Left ventricle myocardium inferior (tissue), 1 donor: Measurements from ENCODE around the gene TBL1X. TPM values are rescaled to one million over a fixed set of nuclear protein-coding genes. Genes with fewer than 3 reads are reported as not detected.
A peak's percentile ranks its signal among the peaks of the same experiment; 100 is the strongest.

Experiments used
- DNase-seq: peaks from one replicate; pipeline ENCODE4 v3.0.0-alpha.2; 2020
- H3K27ac ChIP-seq: fragments of 200-600 bp; replicated peaks from 2 replicates; pipeline ENCODE4 v1.8.0; 2021
- H3K27me3 ChIP-seq: fragments of 200-600 bp; 2 replicates; pipeline ENCODE4 v1.8.0; 2021; ENCODE audit warnings: low read depth
- H3K36me3 ChIP-seq: fragments of 200-600 bp; 2 replicates; pipeline ENCODE4 v1.8.0; 2021
- H3K4me1 ChIP-seq: fragments of 200-600 bp; 2 replicates; pipeline ENCODE4 v1.8.0; 2021
- H3K4me3 ChIP-seq: fragments of 200-600 bp; 2 replicates; pipeline ENCODE4 v1.8.0; 2021; ENCODE audit warnings: mild to moderate bottlenecking, moderate library complexity
- H3K9me3 ChIP-seq: fragments of 200-600 bp; replicated peaks from 2 replicates; pipeline ENCODE4 v1.8.0; 2021
- intact Hi-C: fragments of 100-400 bp; cut with micrococcal nuclease; formaldehyde crosslinking; loops from one replicate; pipeline ENCODE4 v1.11.0; 2022
- total RNA-seq: library from RNA; stranded (reverse); fragmentation: NEBNext Ultra II Directional; extraction: Animal tissue kit (Norgen Biotek cat#: 25700); gene quantifications from one replicate; pipeline ENCODE4 v1.2.1, GENCODE V29; 2021
- TF ChIP-seq, protein P1 (sequence below): fragments of 200-600 bp; IDR thresholded peaks from 2 replicates; pipeline ENCODE4 v1.8.0; 2021; ENCODE audit warnings: antibody characterized with exemption, mild to moderate bottlenecking, borderline replicate concordance
- donor health status: DM: no; HTN: yes; CAD: no; lungs with severe emphysema.

The TBL1X gene
- total RNA-seq, 1 donor from 2014 or later: 9.4 TPM

DNA sequence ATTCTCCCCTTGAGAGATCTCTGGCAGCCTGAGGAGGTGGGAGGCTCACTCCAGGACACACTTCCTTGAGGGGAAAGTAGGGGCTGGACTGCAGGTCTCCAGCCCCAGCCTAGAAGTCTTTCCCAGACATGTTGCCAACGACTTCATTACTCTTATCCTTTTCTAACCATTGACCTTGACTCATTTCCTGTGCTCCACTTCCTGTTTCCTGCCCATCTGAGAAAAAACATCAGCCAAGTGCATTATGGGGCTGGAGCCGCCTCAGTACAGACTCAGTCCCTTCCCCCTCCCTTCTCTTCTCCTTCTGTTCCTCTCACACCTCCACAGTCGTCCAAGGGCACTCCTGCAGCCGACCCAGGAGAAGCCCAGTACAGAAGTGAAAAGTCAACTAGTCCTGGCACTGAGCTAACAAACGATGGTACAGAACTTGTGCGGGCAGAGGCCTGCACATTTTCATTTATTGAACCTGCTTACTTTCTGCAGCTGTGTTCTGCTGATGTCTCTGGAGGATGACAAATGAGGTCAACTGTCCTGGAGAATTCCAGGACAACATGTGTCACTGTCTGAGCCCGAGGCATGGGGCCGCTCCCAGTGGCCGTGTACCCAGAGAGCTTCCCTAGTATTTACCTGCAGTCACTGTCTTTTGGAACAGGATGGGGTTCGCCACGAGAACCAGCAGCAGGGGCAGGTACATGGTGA, 280.7 kb downstream of the TBL1X start:
- Histone ChIP-seq H3K9me3 (no peaks in the 10 kb centered on the region), H3K27ac (peak overlapping the region; percentile 74), H3K4me3 (no peak overlapping the region), H3K36me3 (no peaks in the 10 kb centered on the region), H3K4me1 (no peaks in the 10 kb centered on the region), H3K27me3 (no peaks in the 10 kb centered on the region)
- intact Hi-C loops: no loop called here
- TF ChIP-seq, protein P1, sequence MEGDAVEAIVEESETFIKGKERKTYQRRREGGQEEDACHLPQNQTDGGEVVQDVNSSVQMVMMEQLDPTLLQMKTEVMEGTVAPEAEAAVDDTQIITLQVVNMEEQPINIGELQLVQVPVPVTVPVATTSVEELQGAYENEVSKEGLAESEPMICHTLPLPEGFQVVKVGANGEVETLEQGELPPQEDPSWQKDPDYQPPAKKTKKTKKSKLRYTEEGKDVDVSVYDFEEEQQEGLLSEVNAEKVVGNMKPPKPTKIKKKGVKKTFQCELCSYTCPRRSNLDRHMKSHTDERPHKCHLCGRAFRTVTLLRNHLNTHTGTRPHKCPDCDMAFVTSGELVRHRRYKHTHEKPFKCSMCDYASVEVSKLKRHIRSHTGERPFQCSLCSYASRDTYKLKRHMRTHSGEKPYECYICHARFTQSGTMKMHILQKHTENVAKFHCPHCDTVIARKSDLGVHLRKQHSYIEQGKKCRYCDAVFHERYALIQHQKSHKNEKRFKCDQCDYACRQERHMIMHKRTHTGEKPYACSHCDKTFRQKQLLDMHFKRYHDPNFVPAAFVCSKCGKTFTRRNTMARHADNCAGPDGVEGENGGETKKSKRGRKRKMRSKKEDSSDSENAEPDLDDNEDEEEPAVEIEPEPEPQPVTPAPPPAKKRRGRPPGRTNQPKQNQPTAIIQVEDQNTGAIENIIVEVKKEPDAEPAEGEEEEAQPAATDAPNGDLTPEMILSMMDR: no peak
- no peak for DNase-seq

GRCh38 chrX:9746148-9746888, 281.5 kb downstream of the TBL1X start:
- Histone ChIP-seq H3K27ac (peak overlapping the region; percentile 74), H3K4me1 (no peaks in the 10 kb centered on the region), H3K4me3 (no peak overlapping the region), H3K36me3 (no peaks in the 10 kb centered on the region), H3K9me3 (no peaks in the 10 kb centered on the region), H3K27me3 (no peaks in the 10 kb centered on the region)
- TF ChIP-seq, protein P1: no peak
- intact Hi-C loops: no loop called here
- no peak for DNase-seq

DNA sequence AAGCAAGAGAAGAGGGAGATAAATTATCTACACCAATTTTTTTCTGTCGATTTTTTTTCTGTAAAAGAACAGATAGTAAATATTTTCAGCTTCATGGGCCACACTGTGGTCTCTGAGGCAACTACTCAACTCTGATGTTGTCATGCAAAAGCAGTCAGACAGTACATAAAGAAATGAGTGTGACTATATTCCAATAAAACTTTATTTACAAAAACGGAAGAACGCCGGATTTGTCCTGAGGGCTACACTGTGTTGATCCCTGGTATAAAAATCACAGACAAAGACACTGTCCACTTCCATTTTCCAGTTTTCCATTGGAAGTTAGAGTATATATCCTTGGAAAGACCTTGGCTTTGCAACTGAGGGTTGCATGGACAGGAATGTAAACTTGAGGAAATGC, 282.8 kb downstream of the TBL1X start:
- intact Hi-C loops: no loop called here
- H3K27ac ChIP-seq: no peak overlapping the region
- no peak overlapping the region for H3K4me3 ChIP-seq
- no peaks in the 10 kb centered on the region for H3K27me3 ChIP-seq
- TF ChIP-seq, protein P1: no peak
- no peaks in the 10 kb centered on the region for H3K4me1 ChIP-seq
- no peaks in the 10 kb centered on the region for H3K9me3 ChIP-seq
- H3K36me3 ChIP-seq: no peaks in the 10 kb centered on the region
- no peak for DNase-seq

- TF ChIP-seq, protein P1: no peak
- Histone ChIP-seq H3K4me1 (no peaks in the 10 kb centered on the region), H3K4me3 (no peak overlapping the region), H3K36me3 (no peaks in the 10 kb centered on the region), H3K27ac (no peak overlapping the region), H3K9me3 (no peaks in the 10 kb centered on the region), H3K27me3 (no peaks in the 10 kb centered on the region)
- intact Hi-C loops: no loop called here
- no peak for DNase-seq
Observed at GRCh38 chrX:9749146-9749692, 284.4 kb downstream of the TBL1X start.

GRCh38 chrX:9757366-9757765, 292.5 kb downstream of the TBL1X start:
- intact Hi-C loops: no loop called here
- Histone ChIP-seq H3K4me1 (no peaks in the 10 kb centered on the region), H3K27me3 (no peaks in the 10 kb centered on the region), H3K4me3 (no peak overlapping the region), H3K9me3 (no peaks in the 10 kb centered on the region), H3K36me3 (no peaks in the 10 kb centered on the region), H3K27ac (no peak overlapping the region)
- no peak for DNase-seq
- TF ChIP-seq, protein P1: no peak
